Measurements from ENCODE around the gene PSMC1.
A peak's percentile ranks its signal among the peaks of the same experiment; 100 is the strongest.
"Not testable (repeated sequence)": the region's sequence is repeated elsewhere in the genome, so short reads cannot be mapped to it uniquely, and the experiment has no call there.

Gene PSMC1

DNA sequence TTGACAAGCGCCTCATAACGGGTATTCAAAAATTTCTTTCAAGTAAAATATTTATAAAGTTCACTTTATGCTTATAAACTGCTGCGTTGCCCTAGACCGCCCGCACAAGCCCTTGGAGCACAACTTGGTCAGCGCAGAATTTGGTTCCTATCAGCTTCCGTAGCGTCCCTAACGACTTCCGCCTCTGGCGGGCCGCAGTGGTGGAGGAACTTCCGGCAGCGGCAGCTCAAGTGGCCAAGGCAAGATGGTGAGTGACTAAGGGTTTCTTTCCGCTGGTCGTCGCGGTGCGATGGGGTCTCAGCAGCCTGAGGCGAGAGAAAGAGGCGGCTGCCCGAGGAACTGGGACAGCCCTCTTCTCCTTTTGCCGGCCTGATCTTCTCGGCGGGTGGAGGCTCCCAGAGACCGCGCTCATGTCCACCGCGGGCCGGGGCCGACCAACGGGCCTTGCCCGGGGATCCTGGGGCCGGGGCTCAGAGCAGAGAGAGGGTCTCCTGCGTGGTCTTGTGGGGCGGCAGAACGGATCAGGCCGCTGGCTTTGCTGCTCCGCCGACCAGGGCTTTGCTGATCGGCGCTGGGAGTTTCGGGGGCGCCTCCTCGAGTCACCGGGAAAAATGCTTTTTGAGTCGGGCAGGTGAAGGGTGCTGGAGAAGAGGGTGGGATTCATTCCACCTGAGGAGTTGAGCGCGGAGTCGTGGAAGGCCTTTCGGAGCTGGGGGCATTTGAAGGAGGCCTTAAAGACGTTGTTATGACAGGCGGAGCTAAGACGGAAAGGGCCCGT is at the start of gene PSMC1:
Gene PSMC1, plus strand, starts transcription at position 200 of the 778 bp plus-strand sequence. Its CDS starts 45 bp downstream, at position 245.
- DNase-seq (ENCODE audit: extremely low read depth in 1 of 2, low read depth in 1 of 2): peak; percentile 68 to 76

DNA sequence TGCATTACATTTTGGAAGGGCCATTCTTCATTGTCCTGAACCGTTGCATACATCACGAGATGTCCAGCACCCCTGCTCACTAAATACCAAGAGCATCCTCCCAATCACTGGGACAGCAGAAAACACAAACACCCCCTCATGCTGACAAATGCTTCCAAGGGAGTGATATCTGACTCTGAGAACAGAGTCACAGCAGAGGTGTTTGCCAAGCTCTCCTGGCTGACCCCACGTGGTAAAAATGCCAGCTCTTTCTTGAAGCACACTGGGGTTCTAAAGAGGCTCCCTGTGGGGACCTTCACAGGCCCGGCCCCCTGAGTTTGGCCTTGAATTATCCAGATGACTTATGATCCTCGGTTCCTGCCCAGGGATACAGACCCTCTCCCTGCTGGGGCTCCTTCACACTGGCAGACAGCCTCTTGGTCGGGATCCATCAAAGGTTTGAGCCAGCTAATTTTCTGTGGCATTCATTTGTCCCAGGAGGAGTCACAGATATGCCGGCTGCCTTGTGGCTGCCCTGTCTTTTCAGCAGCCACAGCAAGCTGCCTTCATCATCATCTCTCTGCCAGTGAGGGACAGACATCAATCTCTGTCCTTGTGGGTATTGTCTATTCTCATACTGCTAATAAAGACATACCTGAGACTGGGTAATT is 43.1 kb upstream of the PSMC1 start:
- no peak for DNase-seq (ENCODE audit: extremely low read depth in 1 of 2, low read depth in 1 of 2)

- DNase-seq (ENCODE audit: extremely low read depth in 1 of 2, low read depth in 1 of 2): no peak
Measured at GRCh38 chr14:90228478-90228877, 27.9 kb upstream of the PSMC1 start.

- DNase-seq (ENCODE audit: extremely low read depth in 1 of 2, low read depth in 1 of 2): not testable (repeated sequence)
Measured at GRCh38 chr14:90229942-90230341, 26.4 kb upstream of the PSMC1 start.

DNA sequence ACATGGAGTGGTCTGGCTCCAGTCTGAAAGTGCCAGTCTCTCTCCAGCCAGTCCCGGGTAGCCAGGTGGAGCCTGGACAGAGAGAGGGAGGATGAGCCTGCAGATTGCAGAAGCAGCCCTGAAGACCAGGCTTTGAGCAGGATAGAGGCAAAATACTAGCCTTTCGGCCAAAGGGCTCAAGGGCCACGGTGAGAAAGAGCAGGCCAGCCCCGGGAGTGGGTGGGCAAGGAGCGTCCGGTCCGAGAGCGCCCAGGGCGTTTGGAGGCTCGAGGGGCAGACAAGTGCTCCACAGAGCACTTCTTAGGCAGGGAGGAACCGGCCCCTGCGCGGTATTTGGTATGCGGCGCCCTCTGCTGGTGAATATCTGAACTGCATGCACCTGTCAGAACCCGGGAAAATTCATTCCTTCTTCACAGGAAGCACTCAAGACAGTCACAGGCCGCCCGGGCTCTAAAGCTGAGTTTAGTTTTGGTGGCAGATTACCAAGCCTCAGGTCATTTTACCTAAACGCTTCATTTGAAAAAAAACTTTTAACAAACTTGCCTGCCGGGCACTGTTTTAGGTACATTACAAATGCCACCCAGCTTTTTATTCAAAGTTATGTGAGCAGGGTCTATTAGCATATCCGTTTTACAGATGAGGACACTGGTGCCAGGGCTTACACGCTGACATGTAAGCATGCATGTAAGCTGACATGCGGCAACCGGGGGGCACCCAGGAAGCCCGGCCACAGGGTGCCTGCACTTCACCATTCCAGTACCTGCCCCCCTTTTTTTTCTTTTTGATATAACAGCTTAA is 21.0 kb upstream of the PSMC1 start:
- peak in 1 of 2 donors; percentile 38 for DNase-seq (ENCODE audit: extremely low read depth in 1 of 2, low read depth in 1 of 2)

GRCh38 chr14:90239139-90239538 is 17.2 kb upstream of the PSMC1 start:
- DNase-seq (ENCODE audit: extremely low read depth in 1 of 2, low read depth in 1 of 2): no peak

GRCh38 chr14:90242444-90242843 is 13.9 kb upstream of the PSMC1 start:
- no peak for DNase-seq (ENCODE audit: extremely low read depth in 1 of 2, low read depth in 1 of 2)

DNA sequence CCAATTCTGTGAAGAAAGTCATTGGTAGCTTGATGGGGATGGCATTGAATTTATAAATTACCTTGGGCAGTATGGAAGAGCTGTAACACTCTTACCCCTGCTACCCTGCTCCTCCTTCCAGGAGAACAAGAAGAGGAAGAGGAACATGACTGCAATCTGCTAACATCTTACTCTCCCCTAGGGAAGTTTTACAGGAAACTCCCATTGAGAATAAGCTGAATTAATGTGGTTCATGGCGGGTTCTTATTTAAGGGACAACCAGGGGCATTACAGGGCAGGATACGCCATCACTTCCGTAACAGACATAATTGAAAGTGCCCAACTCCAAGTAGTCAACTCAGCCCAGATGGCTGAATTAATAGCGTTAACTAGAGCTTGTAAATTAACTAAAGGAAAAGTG is 9.4 kb upstream of the PSMC1 start:
- DNase-seq (ENCODE audit: extremely low read depth in 1 of 2, low read depth in 1 of 2): no peak

- DNase-seq (ENCODE audit: extremely low read depth in 1 of 2, low read depth in 1 of 2): not testable (repeated sequence)
Measured at GRCh38 chr14:90247441-90247840, 8.9 kb upstream of the PSMC1 start.

DNA sequence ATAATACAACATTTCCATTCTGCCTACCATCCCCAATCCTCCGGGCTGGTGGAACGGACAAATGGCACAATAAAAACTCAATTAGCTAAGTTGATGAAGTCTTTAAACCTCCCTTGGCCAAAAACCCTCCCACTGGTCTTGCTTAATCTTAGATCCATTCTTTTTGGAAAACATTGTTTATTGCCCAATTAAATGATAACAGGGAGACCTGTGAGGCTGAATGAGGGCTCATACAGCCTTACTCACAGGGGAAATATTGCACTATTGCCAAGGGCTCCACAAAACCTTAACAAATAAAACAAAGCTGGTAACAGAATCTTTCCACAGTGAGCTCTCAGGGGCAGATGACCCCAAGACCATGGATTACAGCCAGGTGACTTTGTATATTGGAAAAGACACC is 7.8 kb upstream of the PSMC1 start:
- DNase-seq (ENCODE audit: extremely low read depth in 1 of 2, low read depth in 1 of 2): no peak

DNA sequence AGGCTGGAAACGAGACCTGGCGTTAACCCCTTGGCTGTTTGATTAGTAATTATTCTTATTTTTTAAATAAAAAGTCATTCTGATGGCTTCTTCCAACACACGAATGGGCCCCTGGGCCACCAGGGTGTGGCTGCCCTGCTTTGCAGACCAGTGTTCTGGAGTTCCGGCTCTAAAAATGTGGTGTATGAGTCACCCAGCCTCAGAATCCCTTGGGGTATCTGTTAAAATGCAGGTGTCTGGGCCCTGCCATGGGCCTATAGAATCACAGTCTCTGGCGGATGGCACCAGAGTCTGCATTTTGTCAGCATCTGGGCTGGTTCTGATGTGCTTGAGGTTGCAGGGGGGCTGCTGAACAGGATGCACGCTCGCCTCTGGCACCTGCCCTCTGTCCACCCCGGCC is 2.5 kb upstream of the PSMC1 start:
- DNase-seq (ENCODE audit: extremely low read depth in 1 of 2, low read depth in 1 of 2): no peak

DNA sequence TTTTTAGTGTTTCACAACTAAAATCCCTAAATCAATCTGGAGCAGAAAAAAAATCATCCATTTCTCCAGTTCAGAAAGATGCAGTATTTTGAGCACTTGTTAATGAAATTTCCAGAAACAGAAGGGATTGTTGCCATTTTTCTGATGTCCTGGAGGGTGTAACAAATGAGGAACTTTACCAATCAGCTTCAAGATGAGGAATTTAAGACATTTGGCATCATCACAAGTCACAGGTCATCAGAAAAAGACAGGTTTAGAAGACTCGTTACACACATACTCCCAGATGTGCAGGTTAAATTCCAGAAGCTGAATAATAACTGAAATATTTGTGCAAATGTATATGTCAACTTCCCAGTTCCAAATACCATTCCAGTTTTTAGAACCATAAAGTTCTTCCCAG is 482 bp upstream of the PSMC1 start:
- DNase-seq (ENCODE audit: extremely low read depth in 1 of 2, low read depth in 1 of 2): no peak

DNA sequence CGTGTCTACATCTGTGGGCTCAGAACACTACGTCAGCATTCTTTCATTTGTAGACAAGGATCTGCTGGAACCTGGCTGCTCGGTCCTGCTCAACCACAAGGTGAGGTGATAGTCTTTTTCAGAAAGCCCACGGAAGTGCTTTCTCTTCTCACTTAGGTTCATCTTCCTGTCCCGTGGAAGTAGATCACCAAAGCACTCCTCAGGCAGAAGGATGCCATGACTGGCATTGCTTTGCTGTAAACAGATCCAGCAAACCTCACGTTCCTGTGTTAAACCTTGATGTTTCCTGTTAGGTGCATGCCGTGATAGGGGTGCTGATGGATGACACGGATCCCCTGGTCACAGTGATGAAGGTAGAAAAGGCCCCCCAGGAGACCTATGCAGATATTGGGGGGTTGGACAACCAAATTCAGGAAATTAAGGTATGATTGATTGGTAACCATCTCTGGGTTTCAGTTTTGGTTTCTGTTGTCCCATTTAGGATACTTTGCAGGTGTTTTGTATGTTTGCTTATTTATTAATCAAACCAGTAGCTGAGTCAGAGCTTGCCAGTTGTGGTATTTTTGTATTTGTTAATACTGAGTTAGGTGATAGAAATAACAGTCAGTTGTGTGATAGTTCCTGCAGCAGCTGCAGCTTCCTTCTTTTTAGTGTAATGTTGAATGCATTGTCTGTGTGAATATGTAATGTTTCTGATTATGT is 7.5 kb downstream of the PSMC1 start:
- DNase-seq (ENCODE audit: extremely low read depth in 1 of 2, low read depth in 1 of 2): no peak

DNA sequence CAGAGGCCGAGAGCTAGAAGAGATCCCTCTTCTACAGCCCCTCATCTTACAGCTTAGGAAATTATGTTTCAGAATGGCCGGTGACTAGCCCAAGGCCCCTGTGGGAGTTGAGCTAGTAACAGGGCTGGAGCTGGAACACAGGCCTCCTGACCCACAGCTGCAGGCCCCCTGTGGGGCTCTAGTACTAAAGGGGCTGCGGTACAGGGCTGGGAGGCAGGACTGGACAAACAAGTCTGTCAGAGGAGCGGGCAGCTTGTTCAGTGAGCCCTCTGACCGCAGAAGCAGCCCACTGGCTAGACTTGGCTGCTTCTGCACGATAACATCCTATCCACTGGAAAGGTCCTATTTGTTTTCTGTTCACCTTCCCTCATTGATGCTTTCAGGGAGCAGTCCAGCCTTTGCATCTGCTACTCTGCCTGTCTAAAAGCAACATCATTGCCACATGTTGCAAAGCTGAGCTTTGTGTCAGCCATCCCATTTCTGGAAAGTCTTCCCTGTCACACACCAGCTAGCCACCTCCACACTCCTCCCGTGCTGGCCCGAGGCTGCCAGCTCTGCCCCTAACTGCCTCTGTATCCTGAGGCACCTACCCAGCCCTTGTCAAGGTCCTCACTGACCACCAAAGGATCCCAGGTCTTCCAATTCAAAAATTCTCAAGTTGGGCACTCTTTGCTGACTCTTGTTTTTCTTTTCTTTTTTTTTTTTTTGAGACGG is 10.2 kb downstream of the PSMC1 start:
- no peak for DNase-seq (ENCODE audit: extremely low read depth in 1 of 2, low read depth in 1 of 2)

GRCh38 chr14:90268420-90268819 is 12.1 kb downstream of the PSMC1 start:
- no peak for DNase-seq (ENCODE audit: extremely low read depth in 1 of 2, low read depth in 1 of 2)

- no peak for DNase-seq (ENCODE audit: extremely low read depth in 1 of 2, low read depth in 1 of 2)
Measured at GRCh38 chr14:90272523-90272922, 16.2 kb downstream of the PSMC1 start.

DNA sequence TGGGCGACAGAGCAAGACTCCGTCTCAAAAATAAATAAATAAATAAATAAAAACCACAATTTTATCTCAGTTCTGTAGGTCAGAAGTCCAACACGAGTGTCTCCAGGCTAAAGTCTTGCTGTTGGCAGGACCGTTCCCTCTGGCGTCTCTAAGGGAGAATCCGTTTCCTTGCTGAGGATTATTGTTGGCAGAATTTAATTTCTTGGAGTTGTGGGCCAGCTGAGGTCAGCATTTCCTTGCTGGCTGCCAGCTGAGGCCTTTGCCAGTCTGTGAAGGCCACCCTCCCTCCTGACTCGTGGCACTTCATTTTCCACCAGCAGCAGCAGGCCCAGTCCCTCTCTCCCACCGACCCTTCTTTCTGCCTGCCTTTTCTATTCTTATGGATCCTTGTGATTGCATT is 17.2 kb downstream of the PSMC1 start:
- DNase-seq (ENCODE audit: extremely low read depth in 1 of 2, low read depth in 1 of 2): no peak

DNA sequence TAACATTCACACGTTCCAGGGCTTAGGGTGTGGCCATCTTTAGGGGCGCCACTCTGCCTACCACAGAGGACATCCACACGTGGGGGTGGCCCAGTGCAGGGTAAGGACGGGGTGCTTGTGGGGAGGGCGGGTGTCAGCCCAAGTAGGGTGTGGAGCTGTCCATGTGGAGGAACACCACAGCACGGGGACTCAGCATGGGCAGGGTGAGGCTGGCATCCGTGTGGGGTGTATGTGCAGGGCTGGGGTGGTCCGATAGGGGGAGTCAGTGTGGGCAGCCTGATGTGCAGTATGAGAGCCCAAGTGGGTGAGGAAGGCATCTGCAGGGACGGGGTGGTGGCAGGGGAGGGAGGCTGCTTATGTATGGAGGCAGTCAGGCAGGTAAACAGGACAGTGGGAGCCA is 17.7 kb downstream of the PSMC1 start:
- no peak for DNase-seq (ENCODE audit: extremely low read depth in 1 of 2, low read depth in 1 of 2)

- no peak for DNase-seq (ENCODE audit: extremely low read depth in 1 of 2, low read depth in 1 of 2)
Measured at GRCh38 chr14:90274808-90275457, 18.6 kb downstream of the PSMC1 start.

DNA sequence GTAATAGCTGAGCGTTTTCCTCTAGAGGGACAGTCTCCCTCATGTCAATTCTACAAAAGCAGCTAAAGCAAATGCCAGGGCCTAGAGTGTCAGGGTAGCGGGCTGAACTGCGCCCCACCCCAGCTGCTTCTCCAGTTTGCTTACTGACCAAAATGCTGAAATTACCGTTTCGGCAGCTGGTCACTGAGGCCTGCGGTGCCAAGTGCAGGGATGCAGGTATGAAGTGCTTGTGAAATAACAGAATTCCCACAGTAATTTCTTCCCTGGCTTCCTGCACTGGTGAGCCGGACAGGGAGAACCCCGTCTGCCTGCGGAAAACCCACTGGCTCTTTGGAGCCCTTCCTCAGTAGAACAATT is 19.1 kb downstream of the PSMC1 start:
- DNase-seq (ENCODE audit: extremely low read depth in 1 of 2, low read depth in 1 of 2): no peak

Data from activated CD8-positive, alpha-beta memory T cell treated with anti-CD3 and anti-CD28 coated beads for 1 hour (primary cell).